Renal cortical epithelial cell (primary cell): ENCODE data around the gene RXRG. TPM values are rescaled to one million over a fixed set of nuclear protein-coding genes. Genes with fewer than 3 reads are reported as not detected.
A peak's percentile ranks its signal among the peaks of the same experiment; 100 is the strongest.

Experiments
- DNase-seq: peaks from one replicate; pipeline ENCODE4 v3.0.0-alpha.2; 2011; ENCODE audit warnings: low read depth
- total RNA-seq: library from RNA; depleted of rRNA; stranded (reverse); fragments of >200 nt; gene quantifications from 2 replicates; pipeline ENCODE4 v1.2.3, GENCODE V29; 2014

The RXRG gene
- total RNA-seq, 1 donor from 2014 or later: not detected

DNA sequence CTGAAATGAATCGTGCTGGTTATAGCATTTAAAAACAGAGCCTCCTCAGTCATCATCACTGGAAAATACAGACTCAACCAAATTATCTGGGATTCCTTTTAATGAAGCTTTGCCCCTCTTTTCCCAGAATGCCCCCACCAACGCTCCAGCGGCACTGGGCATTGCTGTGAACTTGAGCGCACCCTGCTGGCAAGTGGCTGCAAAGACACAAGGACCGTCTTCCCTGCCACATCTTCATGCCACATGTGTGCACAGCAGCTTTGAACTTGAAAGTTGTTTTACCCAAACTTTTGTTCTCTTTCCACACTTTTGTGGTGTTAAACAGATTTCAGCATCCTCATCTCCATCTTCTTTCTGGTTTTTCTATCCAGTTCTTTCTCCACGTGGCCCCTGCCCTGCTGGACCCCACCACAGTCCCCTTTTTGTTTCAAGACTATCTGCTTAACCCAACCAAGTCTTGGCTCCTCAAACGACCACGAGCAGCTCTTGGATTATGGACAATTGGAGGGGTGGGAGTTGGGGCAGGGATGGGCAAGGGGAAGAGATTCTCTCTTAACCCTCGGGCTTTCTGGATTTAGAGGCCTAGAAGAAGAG lies 75.6 kb downstream of the RXRG start:
- peak; percentile 11 for DNase-seq

DNA sequence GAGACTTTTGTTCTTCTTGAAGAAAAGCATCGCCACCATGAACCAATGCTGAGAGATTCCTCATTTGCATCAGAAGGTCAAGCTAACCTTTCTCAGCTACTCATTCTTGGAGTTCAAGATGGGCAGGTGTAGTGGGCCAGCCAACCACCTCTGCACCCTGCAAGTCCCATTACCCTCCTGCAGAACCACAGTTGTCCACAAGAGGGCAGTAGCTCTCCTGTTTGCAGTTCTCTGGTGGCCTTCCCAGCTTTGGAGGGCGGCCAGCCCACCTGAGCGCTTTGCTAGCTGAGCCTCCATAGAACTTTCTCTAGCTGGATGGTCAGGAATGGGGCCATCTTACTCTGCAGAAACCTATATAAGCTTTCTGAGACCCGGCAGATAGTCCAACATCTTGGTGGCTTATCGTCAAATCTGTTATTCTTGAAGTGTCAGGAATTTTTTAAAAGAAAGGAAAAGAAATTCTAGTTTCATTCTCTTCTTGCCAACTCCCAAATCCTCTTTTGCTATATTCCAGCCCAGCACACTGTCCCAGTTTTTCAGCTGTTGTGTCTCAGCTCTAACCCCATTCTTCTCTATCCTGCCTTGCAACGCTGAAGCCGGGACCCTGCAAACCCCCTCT lies 77.4 kb downstream of the RXRG start:
- DNase-seq: peak; percentile 57

DNA sequence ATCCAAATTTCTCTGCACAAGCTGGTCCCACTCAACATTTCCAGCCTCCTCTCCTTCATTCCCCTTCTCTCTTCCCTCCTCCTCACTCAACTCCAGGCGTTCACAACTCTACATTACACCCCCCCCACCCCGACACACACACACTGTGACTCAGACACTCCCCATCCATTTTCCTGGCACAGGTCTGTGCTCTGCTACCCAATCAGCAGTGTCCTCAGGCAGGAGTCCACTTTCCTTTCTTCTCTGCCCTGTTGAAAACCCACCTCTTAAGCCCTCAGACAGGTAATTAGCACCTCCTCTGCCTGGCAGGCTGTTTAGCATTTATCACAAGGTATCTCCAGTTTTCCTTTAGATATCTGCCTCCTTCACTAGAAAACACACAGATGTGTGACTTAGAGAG lies 79.6 kb downstream of the RXRG start:
- no peak for DNase-seq

DNA sequence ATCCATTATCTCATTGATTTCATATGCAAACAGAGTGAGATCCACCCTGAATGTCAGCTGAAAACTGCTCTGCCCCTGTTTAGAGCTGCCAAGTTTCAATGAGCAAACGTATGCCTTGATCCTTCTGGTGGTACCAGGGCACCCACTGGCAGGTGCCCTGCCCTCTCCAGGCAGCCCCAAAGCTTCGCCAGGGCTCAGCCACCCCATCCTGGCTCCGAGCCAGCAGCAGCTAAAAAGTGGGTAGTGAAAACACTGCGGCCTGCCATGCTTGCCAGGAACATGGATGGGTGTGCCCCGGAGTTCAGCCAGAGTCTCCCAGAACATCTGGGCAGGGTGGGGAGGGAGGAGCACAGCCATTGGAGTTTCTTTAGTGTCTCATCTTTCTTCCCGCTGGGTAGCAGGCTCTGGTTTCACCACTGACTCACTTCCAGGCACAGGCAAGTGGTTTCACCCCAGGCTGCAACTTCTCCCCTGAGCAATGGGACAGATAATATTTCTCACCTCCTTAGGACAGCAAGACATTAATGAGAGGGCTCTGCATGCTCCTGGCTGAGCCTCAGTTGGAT lies 80.3 kb downstream of the RXRG start:
- no peak for DNase-seq

DNA sequence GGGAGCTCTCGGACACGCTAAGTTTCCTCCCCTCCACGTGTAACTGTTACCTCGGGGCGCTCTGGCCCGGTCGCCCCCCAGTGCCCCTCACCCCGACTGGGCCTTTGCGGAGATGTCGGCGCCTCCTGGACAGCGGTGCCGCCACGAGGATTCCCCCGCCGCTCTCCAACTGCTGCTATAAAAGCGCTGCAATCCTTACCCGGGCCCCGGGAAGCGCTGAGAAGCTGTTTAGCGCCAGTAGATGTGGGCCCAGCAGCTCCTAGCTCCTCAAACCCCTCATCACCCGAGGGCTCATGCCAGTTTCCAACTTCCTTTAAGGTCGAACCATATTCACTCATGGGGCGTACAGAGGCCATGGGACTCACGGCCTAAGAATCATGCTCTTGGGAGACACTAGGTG lies 88.0 kb downstream of the RXRG start:
- DNase-seq: no peak

DNA sequence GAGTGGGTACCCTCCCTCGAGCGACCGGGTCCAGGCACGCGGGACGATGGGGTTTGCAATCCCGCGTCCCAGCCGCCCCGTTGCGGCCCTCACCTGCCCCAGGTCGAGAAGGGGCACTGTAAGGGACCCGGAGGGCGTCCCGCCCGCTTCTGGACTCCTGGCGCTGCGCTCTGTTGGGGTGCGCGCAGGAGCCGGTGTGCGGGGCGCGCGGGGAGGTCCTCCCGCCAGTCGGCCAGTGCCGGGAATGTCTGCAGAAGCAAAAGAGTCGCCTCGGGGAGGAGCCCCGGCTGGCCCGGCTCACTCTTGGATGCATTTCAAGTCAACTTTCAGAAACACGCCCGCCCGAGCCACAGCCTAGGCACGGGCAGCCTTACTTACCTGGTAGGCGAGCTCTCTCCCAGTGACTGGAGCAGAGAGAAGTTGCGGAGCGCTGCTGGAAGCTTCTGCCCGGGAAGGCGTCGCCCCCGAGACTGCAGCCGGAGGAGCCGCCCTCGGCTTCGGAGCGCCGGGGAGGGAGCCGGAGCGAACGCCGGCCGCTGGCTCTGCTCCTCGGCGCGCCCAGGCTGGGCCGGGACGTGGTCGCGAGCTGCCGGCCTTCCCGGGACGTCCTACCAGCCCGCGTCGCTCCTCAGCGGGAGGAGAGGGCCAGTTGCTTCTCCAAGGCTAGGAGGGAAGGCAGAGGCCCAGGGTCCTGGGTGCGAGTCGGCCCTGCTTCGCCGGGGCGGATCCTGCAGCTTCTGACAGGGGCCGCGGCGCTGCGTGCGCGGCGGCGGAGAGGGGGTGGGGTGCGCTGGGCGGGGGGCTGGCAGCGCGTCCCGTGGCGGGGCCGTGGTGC lies 88.7 kb downstream of the RXRG start, which contains the start of gene LMX1A:
TSS of gene LMX1A (minus strand) at position 739 of the 835 bp plus-strand sequence. CDS start 1,156 bp downstream, outside the sequence.
- no peak for DNase-seq

DNA sequence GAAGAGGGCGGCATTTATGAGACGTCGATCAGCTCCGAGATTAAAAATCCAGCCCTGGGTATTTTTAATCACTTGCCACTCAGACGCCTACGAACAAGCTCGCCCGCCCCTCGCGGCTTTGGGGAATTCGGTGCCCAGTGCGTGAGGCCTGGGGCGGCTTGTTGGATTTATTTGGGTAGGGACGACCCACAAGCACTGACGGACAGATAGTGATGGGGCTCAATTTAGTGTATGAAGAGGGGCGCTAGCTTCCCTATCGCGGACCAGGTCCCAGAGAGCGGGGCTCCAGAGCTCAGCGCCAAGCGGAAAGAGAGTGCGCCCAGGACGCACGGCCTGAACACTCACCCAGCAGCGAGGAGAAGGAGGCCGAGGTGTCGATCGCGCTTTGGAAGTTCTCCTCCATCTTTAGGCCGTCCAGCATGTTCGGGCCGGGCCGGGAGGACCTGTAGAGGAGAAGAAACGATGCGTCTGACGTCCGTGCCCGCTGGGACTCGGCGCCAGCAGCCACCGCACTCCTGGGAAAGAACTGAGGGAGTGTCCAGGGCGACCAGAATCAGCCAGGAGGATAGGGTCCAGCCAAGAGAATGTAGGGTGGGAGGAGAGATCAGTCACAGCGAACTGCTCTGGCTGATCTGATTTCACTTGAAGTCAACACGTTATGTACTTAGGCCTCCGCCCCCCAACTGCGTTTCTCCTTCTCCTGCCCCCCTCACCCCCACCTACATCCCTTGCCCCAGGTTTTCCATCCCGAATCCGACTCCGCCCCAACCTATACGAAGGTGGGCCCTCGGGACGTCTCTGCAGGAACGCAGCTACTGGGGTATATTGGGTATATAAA lies 89.6 kb downstream of the RXRG start:
- no peak for DNase-seq

DNA sequence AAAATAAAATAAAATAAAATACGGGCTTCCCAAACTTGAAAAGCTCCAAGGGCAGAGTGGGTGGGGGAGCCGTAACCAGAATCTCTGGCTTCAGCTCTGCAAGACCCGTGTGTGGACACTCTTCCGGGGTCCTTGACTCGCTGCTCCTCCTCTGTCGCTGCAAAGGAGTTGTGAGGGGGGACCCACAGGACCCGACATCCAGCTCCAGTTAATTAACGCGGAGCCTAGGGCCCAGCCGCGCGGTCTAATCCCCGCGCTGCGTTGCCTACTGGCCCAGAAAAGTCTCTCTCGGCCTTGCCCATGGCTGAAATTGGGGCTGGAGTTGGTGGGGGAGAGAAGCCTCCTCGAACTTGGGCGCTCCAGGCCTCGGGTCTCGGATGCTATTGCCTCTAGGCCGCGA lies 90.2 kb downstream of the RXRG start:
- no peak for DNase-seq

DNA sequence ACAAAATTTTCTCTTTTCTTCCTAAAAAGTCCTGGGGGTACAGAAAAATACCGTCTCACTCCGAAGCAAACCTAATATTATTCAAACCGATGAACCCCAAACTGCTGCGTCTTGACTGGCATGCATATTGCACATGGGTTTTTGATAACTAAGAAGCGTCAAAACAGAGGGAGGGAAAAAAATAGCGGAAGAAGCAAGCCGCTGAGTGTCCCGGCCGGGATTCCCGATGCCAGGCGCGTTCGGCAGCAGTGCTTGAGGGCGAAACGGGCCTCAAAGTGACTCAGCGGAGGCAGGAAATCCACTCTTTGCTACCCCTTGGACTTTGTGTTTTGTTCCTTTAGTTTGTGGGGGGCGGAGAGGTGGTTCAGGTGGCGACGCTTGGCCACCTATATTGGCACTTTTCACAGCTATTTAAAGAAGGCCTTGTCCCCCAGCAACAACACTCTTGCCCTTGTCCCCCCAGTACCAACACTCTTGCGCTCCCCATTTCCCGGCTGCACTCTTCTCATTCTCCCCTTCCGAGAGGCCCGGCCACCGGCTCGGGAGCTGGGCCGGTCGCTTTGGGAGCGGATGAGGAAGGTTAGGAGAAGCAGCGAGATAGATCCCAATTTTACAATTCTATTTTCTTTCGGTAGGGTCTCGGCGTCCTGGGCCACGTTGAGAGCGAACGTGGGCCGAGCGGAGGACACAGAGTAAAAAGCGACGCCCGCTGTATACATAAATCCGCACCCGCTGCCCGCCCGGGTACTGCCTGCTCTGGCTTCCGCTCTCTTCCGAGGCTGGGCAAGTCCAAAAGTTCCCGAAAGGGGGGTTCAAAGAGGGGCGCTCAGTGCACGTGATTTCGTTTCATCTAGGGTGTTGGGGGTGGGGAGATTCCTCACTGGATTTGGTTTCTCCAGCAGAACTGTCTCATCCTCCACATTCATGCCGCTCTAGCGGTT lies 90.9 kb downstream of the RXRG start:
- no peak for DNase-seq

DNA sequence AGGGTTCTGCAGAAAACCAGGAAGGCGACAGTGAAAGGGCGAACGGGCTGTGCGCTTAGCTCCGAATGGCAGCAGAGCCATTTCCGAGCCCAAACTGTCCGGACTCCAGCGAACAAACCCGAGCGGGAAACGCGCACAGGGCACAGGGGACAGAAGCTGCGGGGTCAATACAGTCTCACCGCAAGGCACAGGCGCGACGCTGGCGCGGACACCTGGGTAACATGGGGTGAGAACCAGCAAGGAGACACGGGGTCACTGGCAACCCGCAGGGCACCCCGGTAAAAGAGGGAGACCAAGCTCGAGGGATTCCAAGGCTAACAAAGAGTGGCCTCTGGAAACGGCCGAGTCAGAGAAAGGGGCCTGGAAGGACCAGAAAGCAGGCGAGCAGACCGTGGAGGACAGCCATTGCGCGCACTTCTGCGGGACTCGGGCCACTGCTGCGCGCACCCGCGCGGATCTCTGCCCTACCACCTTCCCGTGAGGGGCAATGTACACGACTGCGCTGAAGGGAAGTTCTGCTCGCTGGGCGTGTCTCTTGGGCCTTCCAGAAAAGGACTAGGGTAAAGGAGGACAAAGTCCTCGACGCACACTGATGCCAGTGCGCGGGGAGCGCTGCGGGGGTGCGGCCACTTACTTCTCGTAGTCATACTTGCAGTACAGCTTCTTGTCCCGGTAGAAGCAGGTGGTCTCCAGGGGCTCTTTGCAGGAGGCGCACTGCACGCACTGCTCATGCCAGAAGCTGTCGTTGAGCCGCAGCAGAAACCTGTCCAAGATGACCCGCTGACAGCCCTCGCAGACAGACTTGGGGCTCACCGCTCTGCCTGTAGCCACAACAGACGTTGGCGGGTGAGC lies 92.3 kb downstream of the RXRG start:
- DNase-seq: no peak

DNA sequence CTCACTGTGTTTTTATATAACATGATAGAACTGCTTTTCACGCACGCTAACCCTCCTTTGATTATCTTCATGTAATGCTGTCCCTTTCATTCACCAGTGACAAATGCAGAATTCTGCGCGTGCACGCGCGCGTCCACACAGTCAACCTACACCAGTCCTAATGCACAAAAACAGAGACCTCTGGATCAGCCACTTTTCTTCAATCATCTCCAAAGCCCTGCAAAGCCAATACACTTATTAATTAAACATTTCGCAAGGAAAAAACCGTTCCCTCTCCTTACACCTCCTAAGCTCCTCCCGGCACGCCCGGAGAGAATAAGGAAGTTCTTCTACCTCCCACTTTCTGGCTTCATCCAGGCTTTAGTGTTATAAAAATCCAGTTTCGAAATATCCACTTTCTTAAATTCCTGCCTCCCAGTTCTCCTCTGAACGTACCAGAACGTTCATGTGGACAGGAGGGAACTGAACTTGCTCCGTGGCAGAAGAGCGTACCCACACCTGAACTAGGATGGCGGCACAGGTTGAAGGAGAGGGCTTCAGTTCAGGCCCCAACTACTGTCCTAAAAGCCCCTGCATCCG lies 93.0 kb downstream of the RXRG start:
- no peak for DNase-seq

Other genes with a start within 250 kb of the RXRG start
- gene LMX1A, start 88.4 kb downstream of the RXRG start, total RNA-seq: not detected in 2 replicates
- gene LRRC52, start 98.9 kb upstream of the RXRG start, total RNA-seq: not detected in 2 replicates
- gene MGST3, start 186.1 kb upstream of the RXRG start, total RNA-seq: 116 and 173 TPM in 2 replicates